Skeletal muscle satellite cell (primary cell): ENCODE data around the gene PRR12.
"Not testable (repeated sequence)": the region's sequence is repeated elsewhere in the genome, so short reads cannot be mapped to it uniquely, and the experiment has no call there.

ENCODE experiments used
- H3K27me3 ChIP-seq: 2 replicates; pipeline ENCODE4 v1.7.0; 2013; ENCODE audit warnings: low read length; ENCODE audit not compliant: control insufficient read depth, insufficient read depth
- H3K36me3 ChIP-seq: 2 replicates; pipeline ENCODE4 v1.7.0; 2013; ENCODE audit warnings: mild to moderate bottlenecking, control low read depth, low read length; ENCODE audit not compliant: insufficient read depth
- H3K4me1 ChIP-seq: 2 replicates; pipeline ENCODE4 v1.7.0; 2013; ENCODE audit warnings: low read length; ENCODE audit not compliant: control insufficient read depth, insufficient read depth
- H3K4me2 ChIP-seq: 2 replicates; pipeline ENCODE4 v1.7.0; 2013; ENCODE audit warnings: mild to moderate bottlenecking, low read length
- H3K4me3 ChIP-seq: 2 replicates; pipeline ENCODE4 v1.7.0; 2013; ENCODE audit warnings: low read length
- H3K9ac ChIP-seq: 2 replicates; pipeline ENCODE4 v1.7.0; 2013; ENCODE audit warnings: mild to moderate bottlenecking, low read depth, low read length, moderate library complexity
- H3K9me3 ChIP-seq: replicated peaks from 2 replicates; pipeline ENCODE4 v1.7.0; 2013; ENCODE audit warnings: mild to moderate bottlenecking, control low read depth, low read length

PRR12 gene

DNA sequence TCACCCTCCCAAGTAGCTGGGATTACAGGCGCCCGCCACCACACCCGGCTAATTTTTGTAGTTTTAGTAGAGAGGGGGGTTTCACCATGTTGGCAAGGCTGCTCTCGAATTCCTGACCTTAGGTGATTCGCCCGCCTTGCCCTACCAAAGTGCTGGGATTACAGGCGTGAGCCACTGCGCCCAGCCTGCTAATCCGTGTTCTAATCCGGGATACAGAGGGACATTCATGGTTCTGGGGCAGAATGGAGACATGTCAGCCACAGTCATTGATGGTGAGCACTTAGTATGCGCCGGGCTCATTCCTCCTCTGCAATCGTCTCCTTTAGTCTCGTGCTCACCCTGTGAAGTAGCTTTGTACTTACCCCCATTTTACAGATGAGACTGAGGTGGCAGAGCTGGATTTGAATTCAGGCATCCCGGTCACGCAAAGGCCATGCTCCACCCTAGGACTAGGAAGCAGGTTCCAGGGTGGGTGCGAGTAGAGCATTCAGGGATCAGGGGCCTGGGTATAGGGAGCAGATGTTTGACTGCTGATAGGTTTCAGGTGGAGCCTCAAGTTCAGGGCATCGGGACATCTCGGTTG lies 40.7 kb downstream of the PRR12 start:
- no peak overlapping the region for H3K4me2 ChIP-seq
- H3K4me3 ChIP-seq = no peak overlapping the region
- H3K4me1 ChIP-seq = peaks cover 20% of the 10 kb centered on the region
- no peaks in the 10 kb centered on the region for H3K9me3 ChIP-seq
- no peaks in the 10 kb centered on the region for H3K27me3 ChIP-seq
- peaks cover 33% of the 10 kb centered on the region for H3K36me3 ChIP-seq
- no peak overlapping the region for H3K9ac ChIP-seq

DNA sequence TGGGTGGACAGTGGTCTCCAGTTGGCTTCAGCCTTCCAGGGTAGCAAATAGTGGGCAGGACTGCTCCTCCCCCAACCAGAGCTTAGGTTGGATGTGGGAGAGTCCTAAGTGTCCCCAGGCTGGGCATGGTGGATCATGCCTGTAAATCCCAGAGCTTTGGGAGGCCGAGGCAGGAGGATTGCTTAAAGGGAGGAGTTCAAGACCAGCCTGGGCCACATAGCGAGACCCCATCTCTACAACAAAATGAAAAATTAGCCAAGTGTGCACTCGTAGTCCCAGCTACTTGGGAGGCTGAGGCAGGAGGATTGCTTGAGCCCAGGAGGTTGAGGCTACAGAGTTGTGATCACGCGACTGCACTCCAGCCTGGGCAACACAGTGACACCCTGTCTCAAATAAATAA lies 41.6 kb downstream of the PRR12 start:
- Histone ChIP-seq H3K9ac (no peak overlapping the region), H3K9me3 (no peaks in the 10 kb centered on the region), H3K36me3 (peaks cover 24% of the 10 kb centered on the region), H3K4me1 (peaks cover 20% of the 10 kb centered on the region), H3K4me2 (no peak overlapping the region), H3K4me3 (no peak overlapping the region), H3K27me3 (no peaks in the 10 kb centered on the region)

DNA sequence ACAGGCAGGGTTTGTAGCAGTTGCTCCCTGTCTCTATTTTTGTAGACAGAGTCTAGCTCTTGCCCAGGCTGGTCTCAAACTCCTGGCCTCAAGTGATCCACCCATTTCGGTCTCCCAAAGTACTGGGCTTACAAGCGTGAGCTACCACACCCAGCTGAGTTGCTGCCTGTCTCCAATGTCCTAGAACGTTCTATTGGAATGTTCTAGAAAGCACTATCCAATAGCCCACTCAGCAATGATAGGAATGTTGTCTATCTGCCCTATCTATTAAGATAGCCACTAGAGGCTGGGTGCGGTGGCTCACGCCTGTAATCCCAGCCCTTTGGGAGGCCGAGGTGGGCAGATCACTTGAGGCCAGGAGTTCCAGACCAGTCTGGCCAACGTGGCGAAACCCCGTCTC lies 42.3 kb downstream of the PRR12 start:
- H3K4me3 ChIP-seq, H3K9ac ChIP-seq: not testable (repeated sequence)
- peaks cover 19% of the 10 kb centered on the region for H3K36me3 ChIP-seq

DNA sequence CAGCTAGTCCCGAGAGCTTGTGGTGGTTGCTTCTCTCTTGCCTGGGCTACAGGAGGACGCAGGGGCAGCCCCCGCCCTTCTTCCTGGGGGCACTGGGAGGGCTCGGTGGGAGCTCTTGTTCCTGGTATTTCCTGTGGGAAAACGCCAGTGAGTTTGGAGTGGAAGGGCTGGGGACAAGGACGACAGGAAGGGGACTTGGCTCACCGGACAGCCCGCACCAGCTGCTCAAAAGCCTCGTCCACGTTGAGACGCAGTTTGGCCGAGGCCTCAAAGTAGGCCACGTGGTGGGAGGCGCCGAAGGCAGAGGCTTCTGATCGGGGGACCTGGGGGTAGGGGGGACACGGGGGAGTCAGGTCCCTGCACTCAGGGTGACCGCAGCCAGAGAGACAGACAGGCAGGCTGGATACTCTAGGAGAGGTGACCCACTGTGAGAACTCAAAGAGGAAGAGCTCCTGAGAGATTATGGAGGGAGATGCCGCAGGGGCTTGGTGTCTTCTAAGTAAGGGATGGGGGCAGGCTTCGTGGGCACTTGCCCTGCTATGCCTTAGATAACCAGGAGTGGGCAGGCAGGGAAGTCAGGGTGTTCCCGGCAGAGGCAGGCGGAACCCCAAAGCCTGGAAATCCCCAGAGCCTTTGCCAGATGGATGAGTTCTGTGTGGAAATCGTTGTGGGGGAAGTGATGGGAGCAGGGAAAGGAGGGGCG lies 44.7 kb downstream of the PRR12 start:
- Histone ChIP-seq H3K4me1 (peaks cover 30% of the 10 kb centered on the region), H3K4me3 (no peak overlapping the region), H3K27me3 (no peaks in the 10 kb centered on the region), H3K9me3 (no peaks in the 10 kb centered on the region), H3K36me3 (peaks cover 19% of the 10 kb centered on the region), H3K4me2 (no peak overlapping the region), H3K9ac (no peak overlapping the region)

More for the DNA sequence above, 42.3 kb downstream of the PRR12 start:
- H3K9me3 ChIP-seq, H3K27me3 ChIP-seq, H3K4me2 ChIP-seq: not testable (repeated sequence)
- peaks cover 25% of the 10 kb centered on the region for H3K4me1 ChIP-seq

DNA sequence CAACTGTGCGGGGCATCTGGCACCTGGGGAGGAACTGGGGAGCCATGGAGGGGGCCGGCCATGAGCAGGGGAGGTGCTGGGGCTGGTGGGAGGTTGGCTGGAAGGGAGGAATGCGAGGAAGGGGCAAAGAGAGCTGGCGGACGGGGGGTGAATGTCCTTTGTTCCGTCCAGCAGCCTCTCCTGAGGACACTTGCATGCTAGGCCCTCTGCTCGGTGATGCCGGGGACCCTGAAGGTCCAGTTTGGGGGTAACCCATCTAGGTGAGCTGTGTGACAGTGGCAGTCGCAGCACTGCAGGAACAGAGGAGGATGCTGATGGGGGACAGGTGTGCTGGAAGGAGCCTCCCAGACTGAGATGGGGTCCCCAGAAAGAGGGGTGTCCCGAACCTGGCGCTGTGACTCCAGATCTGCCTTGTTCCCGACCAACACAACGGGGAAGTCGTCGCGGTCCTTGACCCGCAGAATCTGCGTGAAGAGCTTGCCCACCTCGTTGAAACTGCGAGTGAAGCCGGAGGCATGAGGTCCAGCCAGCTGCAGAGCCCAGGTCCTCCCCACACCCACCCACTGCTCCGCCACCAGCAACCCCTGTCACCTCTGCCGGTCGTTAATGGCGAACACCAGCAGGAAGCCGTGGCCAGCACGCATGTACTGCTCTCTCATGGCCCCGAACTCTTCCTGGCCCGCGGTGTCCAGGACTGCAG lies 45.4 kb downstream of the PRR12 start:
- Histone ChIP-seq H3K9me3 (no peaks in the 10 kb centered on the region), H3K9ac (no peak overlapping the region), H3K4me3 (no peak overlapping the region), H3K4me1 (peaks cover 32% of the 10 kb centered on the region), H3K4me2 (no peak overlapping the region), H3K36me3 (peaks cover 19% of the 10 kb centered on the region), H3K27me3 (no peaks in the 10 kb centered on the region)

DNA sequence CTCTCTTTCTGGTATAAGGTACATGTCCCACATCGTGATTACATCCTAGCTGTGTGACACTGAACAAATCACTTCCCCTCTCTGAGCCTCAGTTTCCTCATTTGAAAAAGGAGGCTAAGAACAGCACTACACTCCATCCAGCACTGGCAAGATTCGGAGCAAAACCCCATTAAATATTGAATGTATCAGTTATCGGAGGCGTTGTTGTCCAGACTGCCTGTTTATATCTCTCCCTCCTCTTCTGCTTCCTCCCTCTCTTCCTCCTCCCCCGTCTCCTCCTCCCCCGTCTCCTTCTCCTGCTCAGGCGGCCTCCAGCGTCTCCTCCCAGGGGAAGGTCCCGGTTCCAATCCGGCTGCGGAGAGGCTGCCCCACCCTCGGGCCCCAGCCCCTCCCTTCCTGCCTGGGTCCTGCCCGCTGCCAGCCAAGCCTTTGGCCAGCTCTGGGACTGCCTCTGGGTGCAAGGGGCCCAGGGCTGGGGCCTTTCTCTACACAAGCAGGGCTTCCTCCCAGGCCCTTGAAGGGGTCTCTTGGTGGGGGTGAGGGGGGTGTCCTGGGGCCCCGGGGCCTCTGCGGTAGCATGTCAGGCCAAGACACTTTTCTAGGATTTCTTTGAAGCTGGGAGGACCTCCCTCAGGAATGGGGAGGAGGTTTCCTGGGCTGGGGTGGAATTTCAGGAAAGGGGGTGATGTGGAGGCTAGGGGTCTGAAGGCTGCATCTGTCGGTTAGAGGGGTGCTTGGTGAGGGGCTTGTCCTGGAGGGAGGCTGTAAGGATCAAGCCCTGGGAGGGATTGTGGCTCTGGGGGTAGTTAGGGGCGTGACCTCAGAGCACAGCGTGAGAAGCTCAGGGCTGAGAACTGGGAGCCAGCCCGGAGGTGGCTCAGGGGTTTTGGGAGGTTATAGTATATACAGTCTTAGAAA lies 47.1 kb downstream of the PRR12 start:
- no peaks in the 10 kb centered on the region for H3K27me3 ChIP-seq
- peaks cover 17% of the 10 kb centered on the region for H3K36me3 ChIP-seq
- peak overlapping the region; percentile 94 for H3K4me2 ChIP-seq
- peaks cover 38% of the 10 kb centered on the region for H3K4me1 ChIP-seq
- H3K9ac ChIP-seq = peak overlapping the region; percentile 90
- peak overlapping the region; percentile 75 for H3K4me3 ChIP-seq
- H3K9me3 ChIP-seq = no peaks in the 10 kb centered on the region

DNA sequence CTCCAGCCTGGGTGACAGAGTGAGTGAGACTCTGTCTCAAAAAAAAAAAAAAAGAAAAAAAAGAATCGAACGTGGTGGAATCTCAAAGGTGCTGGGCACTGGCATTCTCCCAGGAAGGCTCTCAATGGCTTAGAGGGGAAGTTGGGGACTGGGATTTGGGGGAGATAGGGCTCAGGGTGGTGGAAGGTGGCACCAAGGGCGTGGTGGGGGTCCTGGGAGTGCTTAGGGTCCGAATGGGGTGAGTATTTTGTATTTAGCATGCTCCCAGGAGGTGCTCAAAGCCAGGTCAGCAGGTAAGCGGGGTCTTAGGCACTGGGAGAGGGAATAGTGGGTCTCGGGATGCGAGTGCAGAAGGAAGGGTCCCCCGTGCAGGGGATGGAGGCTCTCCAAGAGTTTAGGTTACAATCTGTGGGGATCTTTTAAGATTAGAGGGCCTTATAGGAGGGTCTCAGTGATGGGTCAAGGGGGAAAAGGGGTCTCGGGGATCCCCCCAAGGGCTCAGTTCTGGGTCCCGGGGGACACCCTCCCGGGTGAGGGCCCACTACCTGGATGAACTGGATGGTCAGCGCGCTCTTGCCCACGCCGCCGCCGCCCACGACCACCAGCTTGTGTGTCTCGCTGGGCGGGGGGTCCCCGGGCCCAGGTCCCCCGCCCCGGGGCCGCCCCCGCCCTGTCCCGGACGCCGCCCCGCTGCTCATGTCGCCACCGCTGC lies 48.6 kb downstream of the PRR12 start:
- Histone ChIP-seq H3K36me3 (peaks cover 17% of the 10 kb centered on the region), H3K9me3 (no peaks in the 10 kb centered on the region), H3K27me3 (no peaks in the 10 kb centered on the region), H3K4me3 (peak overlapping the region; percentile 75), H3K4me2 (peak overlapping the region; percentile 94), H3K4me1 (peaks cover 44% of the 10 kb centered on the region), H3K9ac (peak overlapping the region; percentile 90)

DNA sequence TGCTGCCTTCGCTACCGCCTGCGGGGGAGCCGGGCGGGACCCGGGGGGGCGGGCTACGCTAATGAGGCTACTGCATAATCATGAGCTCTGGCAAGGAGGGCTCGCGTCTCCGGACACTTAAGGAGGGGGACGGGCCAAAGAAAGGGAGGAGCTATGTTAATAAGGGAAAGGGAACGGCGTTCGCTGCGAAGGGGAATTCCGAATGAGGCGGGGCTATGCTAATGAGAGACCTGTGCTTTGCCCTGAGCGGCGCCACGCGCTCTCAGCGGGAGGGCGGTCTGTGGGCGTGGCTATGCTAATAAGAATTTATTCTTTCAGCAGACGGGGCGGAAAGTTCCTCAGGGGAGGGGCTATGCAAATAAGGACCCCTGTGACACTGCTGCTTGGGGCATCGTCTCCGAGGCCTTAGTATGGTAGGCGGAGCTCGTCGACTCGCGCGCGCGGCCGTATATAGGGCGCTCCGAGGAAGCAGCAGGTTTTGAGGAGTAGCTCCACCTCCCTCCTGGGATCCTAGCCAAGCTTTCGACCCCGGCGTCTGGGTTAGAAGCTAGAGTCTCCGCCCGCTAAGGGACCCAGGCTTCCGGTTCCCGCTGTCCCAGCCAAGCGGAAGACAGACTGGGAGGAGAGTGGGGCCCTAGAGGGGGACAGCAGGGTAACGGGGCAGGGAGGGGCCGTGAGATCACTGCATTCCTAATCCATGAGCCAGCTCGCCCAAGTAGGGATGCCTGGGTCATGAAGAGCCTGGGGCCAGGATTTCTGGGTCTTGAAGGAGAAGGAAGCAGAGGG lies 49.3 kb downstream of the PRR12 start, which contains the start of gene RRAS:
Gene RRAS (minus strand): TSS at position 31 of the 786 bp plus-strand sequence. CDS start 45 bp downstream, outside the sequence.
- Histone ChIP-seq H3K36me3 (peaks cover 14% of the 10 kb centered on the region), H3K4me2 (peak within 1 kb of the TSS; percentile 97), H3K27me3 (no peaks in the 10 kb centered on the region), H3K4me1 (peaks cover 44% of the 10 kb centered on the region), H3K4me3 (peak within 1 kb of the TSS; percentile 78), H3K9me3 (no peaks in the 10 kb centered on the region), H3K9ac (peak within 1 kb of the TSS; percentile 99)

DNA sequence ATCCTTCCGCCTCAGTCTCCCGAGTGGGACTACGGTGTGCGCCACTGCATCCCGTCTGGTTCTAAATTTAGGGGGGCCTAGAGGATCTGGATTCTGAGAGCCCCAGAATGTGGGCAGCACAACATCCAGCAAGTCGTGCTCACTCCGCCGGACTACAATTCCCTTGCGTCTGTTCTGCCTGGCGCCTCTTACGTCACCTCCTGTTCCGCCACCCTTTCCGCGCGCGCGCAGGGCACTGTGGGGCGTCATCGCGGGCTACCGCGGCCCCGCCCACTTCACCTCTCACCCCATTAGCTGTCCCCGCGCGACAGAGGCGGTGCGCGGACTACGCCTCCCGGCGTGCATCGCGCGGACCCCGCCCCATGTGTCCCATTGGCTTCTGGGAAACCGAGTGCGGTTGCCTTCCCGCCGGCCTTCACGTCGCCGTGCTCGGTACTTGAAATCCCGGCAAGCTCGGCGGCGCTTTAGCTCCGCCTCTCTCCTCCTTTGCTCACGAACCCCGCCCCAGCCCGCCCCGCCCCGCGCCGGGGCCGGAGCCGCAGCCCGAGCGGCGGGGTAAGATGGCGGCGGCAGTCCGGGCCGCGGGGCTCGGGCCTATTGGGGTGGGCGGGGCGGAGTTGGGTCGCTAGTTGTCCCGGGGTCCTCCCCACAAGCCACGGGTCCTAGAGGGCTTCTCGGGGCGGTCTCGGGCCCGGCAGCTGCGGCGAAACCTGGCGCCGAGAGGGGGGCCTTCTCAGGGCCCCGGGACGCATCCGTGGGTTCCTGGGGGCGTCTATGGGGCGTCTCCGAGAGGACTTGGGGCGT lies 50.9 kb downstream of the PRR12 start, which contains the start of gene SCAF1:
Gene SCAF1 (plus strand): TSS at position 522 of the 804 bp plus-strand sequence. CDS start 2,818 bp downstream, outside the sequence.
- Histone ChIP-seq H3K4me3 (peak within 1 kb of the TSS; percentile 88), H3K27me3 (no peaks in the 10 kb centered on the region), H3K4me2 (peak within 1 kb of the TSS; percentile 98), H3K4me1 (peaks cover 35% of the 10 kb centered on the region), H3K36me3 (peaks cover 12% of the 10 kb centered on the region), H3K9me3 (no peaks in the 10 kb centered on the region), H3K9ac (peak within 1 kb of the TSS; percentile 99)
